T-helper 2 cell treated with Interferon-gamma antibody and Interleukin-4, amounts not matched to agents 5 μg/mL and 100 μg/mL, for 36 hours (primary cell): ENCODE results near the gene GAD1.

ENCODE experiments used
- DNase-seq: peaks from one replicate; pipeline ENCODE4 v3.0.0; 2021; ENCODE audit warnings: low spot score
- H3K27ac Mint-ChIP-seq: one replicate; pipeline ENCODE4 v1.8.0; 2021; ENCODE audit warnings: mild to moderate bottlenecking, mixed read lengths
- H3K27me3 Mint-ChIP-seq: one replicate; pipeline ENCODE4 v1.8.0; 2021; ENCODE audit warnings: low read depth, mixed read lengths
- H3K36me3 Mint-ChIP-seq: one replicate; pipeline ENCODE4 v1.8.0; 2021; ENCODE audit warnings: low read depth, mixed read lengths
- H3K4me1 Mint-ChIP-seq: one replicate; pipeline ENCODE4 v1.8.0; 2021; ENCODE audit warnings: low read depth, mixed read lengths
- H3K4me3 Mint-ChIP-seq: one replicate; pipeline ENCODE4 v1.8.0; 2022; ENCODE audit warnings: mild to moderate bottlenecking, moderate library complexity, mixed read lengths
- H3K9me3 Mint-ChIP-seq: one replicate; pipeline ENCODE4 v1.8.0; 2021; ENCODE audit warnings: mixed read lengths

The GAD1 gene

DNA sequence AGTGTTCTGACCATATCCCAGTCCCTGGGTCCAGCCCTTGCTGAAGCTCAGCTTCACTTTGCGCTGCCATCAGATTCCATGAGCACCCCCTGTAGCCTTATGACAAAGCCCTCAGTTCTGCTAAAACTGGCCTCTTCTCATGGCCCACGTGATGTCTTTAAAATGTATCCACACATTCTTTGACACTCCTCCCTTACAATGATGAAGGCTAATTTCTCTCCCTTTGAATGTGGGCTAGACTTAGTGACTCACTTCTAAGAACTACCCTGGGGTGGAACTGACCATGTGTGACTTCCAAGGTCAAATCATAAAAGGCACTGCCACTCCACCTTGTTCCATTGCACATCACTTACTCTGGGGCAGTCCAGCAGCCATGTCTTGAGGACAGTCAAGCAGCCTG, 67.0 kb downstream of the GAD1 start:
- Mint-ChIP-seq H3K27me3 (peaks cover 35% of the 10 kb centered on the region), H3K4me1 (peaks cover 1% of the 10 kb centered on the region), H3K36me3 (no peaks in the 10 kb centered on the region), H3K9me3 (no peaks in the 10 kb centered on the region), H3K27ac (no peak overlapping the region), H3K4me3 (no peak overlapping the region)
- no peak for DNase-seq

DNA sequence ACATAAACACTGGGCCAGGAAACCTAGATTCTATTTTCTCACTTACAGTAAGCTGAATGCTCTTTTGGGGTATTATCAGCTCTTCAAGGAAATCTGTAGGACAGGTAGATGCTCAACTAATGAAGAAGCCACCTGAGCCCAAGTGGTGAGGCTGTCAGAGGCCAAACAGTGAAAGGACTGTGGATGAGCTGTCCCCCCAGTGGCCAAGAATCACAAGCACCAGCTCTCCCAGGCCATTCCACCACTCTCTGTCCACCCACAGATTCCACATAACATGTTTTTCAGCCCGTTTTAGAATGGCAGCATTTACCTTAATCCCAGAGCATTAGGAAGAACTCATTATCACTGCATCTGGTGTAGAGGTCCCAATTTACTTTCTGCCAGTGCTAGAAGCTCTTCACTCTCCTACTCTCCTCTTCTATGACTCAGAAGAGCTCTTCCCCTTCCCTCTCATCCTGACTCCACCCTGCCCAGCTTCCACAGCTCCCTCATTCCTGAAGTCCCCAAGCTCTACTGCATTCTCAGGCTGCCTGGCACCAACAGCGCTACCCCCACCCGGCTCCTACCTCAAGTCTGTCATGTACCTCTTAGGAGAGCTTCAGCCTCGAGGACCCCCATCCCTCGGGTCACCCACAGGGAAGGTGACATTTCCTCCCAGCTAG, 68.6 kb downstream of the GAD1 start:
- H3K4me3 Mint-ChIP-seq, result no peak overlapping the region
- H3K9me3 Mint-ChIP-seq, result no peaks in the 10 kb centered on the region
- no peaks in the 10 kb centered on the region for H3K36me3 Mint-ChIP-seq
- no peak overlapping the region for H3K27ac Mint-ChIP-seq
- no peak for DNase-seq
- H3K4me1 Mint-ChIP-seq, result no peaks in the 10 kb centered on the region
- peaks cover 36% of the 10 kb centered on the region for H3K27me3 Mint-ChIP-seq

DNA sequence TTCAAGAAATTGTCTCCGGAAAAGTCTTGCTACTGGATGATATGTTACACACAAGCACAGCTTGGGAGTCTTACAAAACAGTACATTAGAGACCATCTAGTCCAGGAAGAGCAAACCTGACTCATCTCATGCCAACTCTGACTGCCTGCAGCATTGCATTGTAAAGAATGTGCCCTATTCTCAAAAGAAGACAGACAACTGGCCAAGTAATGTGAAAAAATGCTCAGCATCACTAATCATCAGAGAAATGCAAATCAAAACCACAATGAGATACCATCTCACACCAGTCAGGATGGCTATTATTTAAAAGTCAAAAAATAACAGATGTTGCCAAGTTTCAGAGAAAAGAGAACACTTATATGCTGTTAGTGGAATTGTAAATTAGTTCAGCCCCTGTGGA, 69.7 kb downstream of the GAD1 start:
- Mint-ChIP-seq H3K27me3 (peaks cover 38% of the 10 kb centered on the region), H3K4me3 (no peak overlapping the region), H3K27ac (no peak overlapping the region), H3K9me3 (no peaks in the 10 kb centered on the region), H3K4me1 (no peaks in the 10 kb centered on the region), H3K36me3 (no peaks in the 10 kb centered on the region)
- no peak for DNase-seq

DNA sequence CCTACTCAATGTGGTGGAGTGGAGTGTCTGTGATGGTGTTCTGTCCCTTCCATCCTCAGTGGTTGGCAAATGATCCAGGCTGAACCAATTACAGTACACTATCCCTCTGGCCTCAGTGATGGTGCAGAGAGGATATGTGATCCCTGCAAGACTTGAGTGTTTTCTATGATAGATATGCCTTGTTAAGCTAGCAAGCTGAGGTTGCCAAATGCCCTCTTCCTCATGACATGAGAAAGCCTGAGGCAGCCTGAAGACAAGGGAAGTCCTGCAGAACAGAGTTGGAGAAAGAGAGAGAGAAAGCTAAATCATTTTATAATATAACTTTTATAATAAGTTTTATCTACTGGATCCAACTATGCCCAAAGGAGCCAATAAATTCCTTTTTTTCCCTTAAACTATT, 70.8 kb downstream of the GAD1 start:
- no peaks in the 10 kb centered on the region for H3K36me3 Mint-ChIP-seq
- no peaks in the 10 kb centered on the region for H3K4me1 Mint-ChIP-seq
- no peaks in the 10 kb centered on the region for H3K9me3 Mint-ChIP-seq
- H3K27me3 Mint-ChIP-seq, result peaks cover 35% of the 10 kb centered on the region
- H3K4me3 Mint-ChIP-seq, result no peak overlapping the region
- no peak for DNase-seq
- no peak overlapping the region for H3K27ac Mint-ChIP-seq

DNA sequence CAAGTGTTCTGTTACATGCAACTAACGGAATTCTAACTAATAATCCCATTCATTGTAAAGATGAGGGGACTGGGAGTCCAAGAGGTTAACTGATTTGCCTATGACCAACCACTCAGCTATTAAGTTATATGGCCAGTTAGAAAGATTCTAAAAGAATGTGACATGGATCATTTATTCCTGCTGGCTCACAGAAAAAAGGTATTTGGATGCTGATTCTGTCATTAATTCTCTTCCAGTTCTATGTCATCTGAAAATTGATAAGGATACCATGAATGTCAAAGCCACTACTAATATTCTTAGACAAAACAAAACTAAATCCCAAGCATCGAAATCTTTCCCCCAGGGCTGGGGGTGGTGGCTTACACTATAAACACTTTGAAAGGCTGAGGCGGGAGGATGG, 71.2 kb downstream of the GAD1 start:
- Mint-ChIP-seq H3K4me3 (no peak overlapping the region), H3K27me3 (peaks cover 33% of the 10 kb centered on the region), H3K9me3 (no peaks in the 10 kb centered on the region), H3K36me3 (no peaks in the 10 kb centered on the region), H3K27ac (no peak overlapping the region), H3K4me1 (no peaks in the 10 kb centered on the region)
- no peak for DNase-seq

DNA sequence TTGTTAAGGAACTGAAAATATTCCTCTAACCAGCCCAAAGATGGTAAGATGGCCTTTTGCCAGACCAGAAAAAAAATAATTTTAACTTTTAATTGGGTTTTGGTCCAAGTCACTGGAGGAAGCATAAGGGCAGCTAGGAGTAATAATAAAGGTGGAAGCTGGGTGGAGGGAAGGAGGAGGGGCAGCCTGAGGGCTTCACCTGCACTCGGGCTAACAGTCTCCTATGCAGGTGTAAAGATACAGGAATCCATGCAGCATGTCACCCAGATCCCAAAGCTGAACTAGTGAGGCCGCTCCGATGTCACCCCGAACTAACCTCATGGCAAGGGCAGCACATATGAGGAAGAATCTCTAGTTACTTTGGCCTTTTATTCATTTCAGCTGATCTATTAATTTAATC, 75.2 kb downstream of the GAD1 start:
- Mint-ChIP-seq H3K27me3 (peaks cover 35% of the 10 kb centered on the region), H3K27ac (no peak overlapping the region), H3K4me3 (no peak overlapping the region), H3K4me1 (no peaks in the 10 kb centered on the region), H3K36me3 (no peaks in the 10 kb centered on the region), H3K9me3 (no peaks in the 10 kb centered on the region)
- DNase-seq, result no peak

DNA sequence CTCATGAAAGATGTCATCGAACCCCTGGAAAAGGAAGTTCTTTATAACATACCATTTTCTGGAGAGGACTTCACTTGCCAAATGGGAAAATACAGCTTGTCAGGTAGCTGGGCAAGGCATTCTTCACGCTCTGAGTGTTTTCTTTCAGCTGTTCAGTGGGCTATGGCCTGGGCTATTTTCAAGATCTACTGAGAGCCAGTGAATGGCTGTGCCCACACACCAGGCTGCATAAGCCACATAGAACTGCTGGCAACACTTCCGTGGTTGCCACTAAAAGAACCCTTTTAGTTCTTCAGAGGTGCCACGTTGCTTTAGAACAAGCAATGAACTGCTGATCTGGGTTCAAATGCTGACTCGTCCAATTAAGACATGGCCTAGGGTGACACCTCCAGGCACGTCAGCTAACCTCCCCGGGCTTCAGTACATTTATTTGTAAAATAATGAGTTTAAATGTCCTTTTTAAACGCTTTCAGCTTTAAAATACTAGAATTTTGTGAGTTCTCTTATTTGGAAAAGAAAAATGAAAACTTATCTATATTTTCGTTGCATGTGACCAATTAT, 75.8 kb downstream of the GAD1 start:
- peaks cover 35% of the 10 kb centered on the region for H3K27me3 Mint-ChIP-seq
- H3K27ac Mint-ChIP-seq, result no peak overlapping the region
- no peak overlapping the region for H3K4me3 Mint-ChIP-seq
- H3K4me1 Mint-ChIP-seq, result no peaks in the 10 kb centered on the region
- no peaks in the 10 kb centered on the region for H3K36me3 Mint-ChIP-seq
- no peak for DNase-seq
- H3K9me3 Mint-ChIP-seq, result no peaks in the 10 kb centered on the region

DNA sequence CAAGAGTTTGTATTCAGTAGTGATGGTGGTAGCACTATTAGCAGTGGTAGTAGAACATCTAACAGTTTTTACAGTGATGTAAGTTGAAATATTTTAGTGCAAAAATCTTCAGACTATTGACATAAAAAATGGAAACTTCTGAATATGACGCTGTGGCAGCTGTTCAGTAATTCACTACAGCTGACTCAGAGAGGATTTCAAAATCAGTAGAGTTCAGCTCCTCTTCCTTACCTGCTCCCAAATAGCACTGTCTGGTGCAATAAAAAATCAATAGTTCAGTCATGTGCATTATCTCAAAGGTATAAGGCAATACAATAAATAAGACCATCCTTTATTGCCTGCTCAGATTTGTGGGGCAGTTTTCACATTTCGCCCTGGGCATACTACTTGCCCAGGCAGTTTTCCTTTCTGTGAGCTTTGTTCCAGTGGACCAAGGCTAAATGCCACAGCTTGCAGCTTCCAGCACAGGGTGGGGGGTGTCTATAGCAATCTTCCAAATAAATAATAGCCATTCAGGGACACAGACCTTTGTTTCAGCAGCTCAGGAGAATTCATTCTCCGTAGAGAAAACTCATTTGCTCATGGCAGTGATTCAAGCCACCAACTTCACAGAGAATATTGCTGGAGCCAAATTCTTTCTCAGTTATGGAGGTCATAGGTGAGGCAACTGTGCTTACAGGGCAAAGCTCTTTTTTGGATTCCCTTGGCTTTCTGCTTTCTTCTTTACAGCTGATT, 78.5 kb downstream of the GAD1 start:
- Mint-ChIP-seq H3K27ac (no peak overlapping the region), H3K4me1 (no peaks in the 10 kb centered on the region), H3K27me3 (peaks cover 29% of the 10 kb centered on the region), H3K9me3 (no peaks in the 10 kb centered on the region), H3K4me3 (no peak overlapping the region), H3K36me3 (no peaks in the 10 kb centered on the region)
- no peak for DNase-seq

DNA sequence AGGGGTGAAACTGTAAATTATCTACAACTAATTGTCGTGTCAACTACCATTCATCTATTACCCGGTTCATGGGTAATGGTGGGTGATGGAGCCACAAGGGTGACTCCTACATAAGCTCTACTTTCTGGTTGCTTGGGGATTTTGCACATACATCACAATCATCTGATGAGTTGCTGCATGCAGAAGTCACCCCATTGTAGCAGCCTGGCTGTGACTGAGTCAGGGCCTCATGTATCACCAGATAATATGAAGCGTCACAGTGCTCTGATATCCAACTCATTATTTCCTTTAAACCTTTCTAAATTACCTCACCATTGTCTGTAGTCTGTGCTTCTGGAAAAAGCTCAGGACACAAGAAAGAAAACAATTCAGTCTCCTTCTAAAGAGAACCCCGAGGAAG, 79.9 kb downstream of the GAD1 start:
- Mint-ChIP-seq H3K4me1 (no peaks in the 10 kb centered on the region), H3K4me3 (no peak overlapping the region), H3K36me3 (no peaks in the 10 kb centered on the region), H3K27me3 (peaks cover 19% of the 10 kb centered on the region), H3K27ac (no peak overlapping the region), H3K9me3 (no peaks in the 10 kb centered on the region)
- no peak for DNase-seq

DNA sequence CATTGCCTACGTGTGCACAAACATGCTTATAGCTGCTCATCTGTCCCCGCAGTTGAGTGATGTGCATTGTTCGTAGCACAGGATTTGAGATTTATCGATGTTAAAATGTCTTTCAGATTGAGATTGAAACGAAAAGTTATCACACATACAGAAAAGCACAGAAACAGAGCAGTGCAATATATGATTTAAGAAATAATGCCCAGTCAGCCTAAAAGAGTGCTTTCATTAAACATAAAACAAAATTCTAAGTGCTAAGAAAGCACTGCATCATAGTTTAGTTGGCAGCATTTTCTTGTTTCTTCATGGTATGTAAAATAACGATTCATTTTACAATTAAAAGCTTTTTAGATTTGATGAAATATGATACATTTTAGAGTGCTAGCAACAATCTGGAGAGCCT, 80.4 kb downstream of the GAD1 start:
- no peak overlapping the region for H3K27ac Mint-ChIP-seq
- no peak overlapping the region for H3K4me3 Mint-ChIP-seq
- H3K36me3 Mint-ChIP-seq, result no peaks in the 10 kb centered on the region
- DNase-seq, result no peak
- H3K27me3 Mint-ChIP-seq, result peaks cover 22% of the 10 kb centered on the region
- H3K9me3 Mint-ChIP-seq, result no peaks in the 10 kb centered on the region
- no peaks in the 10 kb centered on the region for H3K4me1 Mint-ChIP-seq

DNA sequence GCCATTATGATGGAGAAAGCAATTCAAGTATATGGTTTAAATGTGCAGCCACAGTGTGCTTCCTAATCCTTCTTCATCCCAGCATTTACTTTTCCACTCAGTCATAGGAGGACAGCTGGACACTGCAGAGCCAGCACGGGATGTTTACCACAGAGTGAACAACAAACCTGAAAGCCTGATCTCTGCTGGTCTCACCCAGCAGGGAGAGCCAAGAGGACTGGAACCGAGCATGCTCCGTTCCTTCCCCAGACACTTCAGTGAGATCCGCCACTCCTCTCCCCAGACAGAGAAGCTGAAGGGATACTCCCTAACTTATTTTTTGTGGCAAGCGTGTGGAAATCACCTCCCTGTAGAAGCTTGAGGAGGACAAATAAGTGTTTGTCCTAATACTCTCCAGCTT, 89.2 kb downstream of the GAD1 start:
- Mint-ChIP-seq H3K27ac (no peak overlapping the region), H3K4me1 (no peaks in the 10 kb centered on the region), H3K4me3 (no peak overlapping the region), H3K27me3 (peaks cover 14% of the 10 kb centered on the region), H3K9me3 (peaks cover 12% of the 10 kb centered on the region), H3K36me3 (no peaks in the 10 kb centered on the region)
- DNase-seq, result no peak
